IPS-NIHi11 (cell line): Measurements from ENCODE around the gene MOK.

Experiments used
- DNase-seq: peaks from one replicate; pipeline ENCODE4 v3.0.0; 2012; ENCODE audit warnings: mixed read lengths, low spot score

The MOK gene

GRCh38 chr14:102203382-102203781, 101.6 kb downstream of the MOK start:
- no peak for DNase-seq

- no peak for DNase-seq
Observed at GRCh38 chr14:102202944-102203343, 102.0 kb downstream of the MOK start.

GRCh38 chr14:102201776-102202175, 103.2 kb downstream of the MOK start:
- DNase-seq, result no peak

GRCh38 chr14:102201353-102201738, 103.6 kb downstream of the MOK start:
- no peak for DNase-seq

- no peak for DNase-seq
Observed at GRCh38 chr14:102200690-102201352, 104.1 kb downstream of the MOK start.

- DNase-seq, result no peak
Observed at GRCh38 chr14:102197317-102197853, 107.6 kb downstream of the MOK start.

GRCh38 chr14:102196902-102197230, 108.1 kb downstream of the MOK start:
- DNase-seq, result no peak

GRCh38 chr14:102196039-102196901, 108.7 kb downstream of the MOK start:
- no peak for DNase-seq

GRCh38 chr14:102195446-102195845, 109.5 kb downstream of the MOK start:
- DNase-seq, result no peak

GRCh38 chr14:102194856-102195255, 110.1 kb downstream of the MOK start:
- no peak for DNase-seq

- no peak for DNase-seq
Observed at GRCh38 chr14:102192840-102193502, 112.0 kb downstream of the MOK start.

GRCh38 chr14:102189874-102190273, 115.1 kb downstream of the MOK start:
- no peak for DNase-seq

GRCh38 chr14:102188187-102188586, 116.8 kb downstream of the MOK start:
- no peak for DNase-seq

- DNase-seq, result no peak
Observed at GRCh38 chr14:102187568-102188001, 117.4 kb downstream of the MOK start.

GRCh38 chr14:102187044-102187443, 117.9 kb downstream of the MOK start:
- no peak for DNase-seq

GRCh38 chr14:102185360-102185759, 119.6 kb downstream of the MOK start:
- DNase-seq, result no peak

GRCh38 chr14:102184316-102185035, 120.5 kb downstream of the MOK start:
- DNase-seq, result no peak

GRCh38 chr14:102183886-102184285, 121.1 kb downstream of the MOK start:
- DNase-seq, result no peak

GRCh38 chr14:102182936-102183619, 121.9 kb downstream of the MOK start:
- DNase-seq, result no peak

- DNase-seq, result no peak
Observed at GRCh38 chr14:102182190-102182589, 122.8 kb downstream of the MOK start.

GRCh38 chr14:102181187-102181586, 123.8 kb downstream of the MOK start:
- no peak for DNase-seq
